GM23338 (cell line): ENCODE data around the gene LDHAL6A. TPM values are rescaled to one million over a fixed set of nuclear protein-coding genes. Genes with fewer than 3 reads are reported as not detected.

Source experiments
- ATAC-seq: fragments of 200-7000 bp; cut with Tn5 transposase; 3 replicates; pipeline ENCODE4 v1.9.1; 2020
- DNase-seq: peaks from one replicate; pipeline ENCODE4 v3.0.0-alpha.2; 2015; ENCODE audit warnings: low spot score
- H2AFZ ChIP-seq: fragments of 200-600 bp; sonication (generic); 2 replicates; pipeline ENCODE4 v1.8.0; 2016; ENCODE audit warnings: antibody characterized with exemption, mild to moderate bottlenecking, moderate library complexity
- H3F3A ChIP-seq: fragments of 200-600 bp; sonication (generic); replicated peaks from 2 replicates; pipeline ENCODE4 v1.8.0; 2017; ENCODE audit warnings: antibody characterized with exemption, mixed run types, low read depth
- H3K27ac ChIP-seq: fragments of 200-600 bp; sonication (generic); 2 replicates; pipeline ENCODE4 v1.6.1; 2016; ENCODE audit warnings: low read depth
- H3K27me3 ChIP-seq: fragments of 200-600 bp; sonication (generic); 2 replicates; pipeline ENCODE4 v1.8.0; 2016; ENCODE audit warnings: mild to moderate bottlenecking, mixed run types, moderate library complexity; ENCODE audit not compliant: insufficient read depth
- H3K36me3 ChIP-seq: fragments of 200-600 bp; sonication (generic); 2 replicates; pipeline ENCODE4 v1.8.0; 2016; ENCODE audit warnings: mild to moderate bottlenecking; ENCODE audit not compliant: insufficient read depth
- H3K4me1 ChIP-seq: fragments of 200-600 bp; sonication (generic); 2 replicates; pipeline ENCODE4 v1.8.0; 2016; ENCODE audit warnings: mild to moderate bottlenecking, moderate library complexity; ENCODE audit not compliant: insufficient read depth
- H3K4me2 ChIP-seq: fragments of 200-600 bp; sonication (generic); 2 replicates; pipeline ENCODE4 v1.7.1; 2017; ENCODE audit warnings: mixed run types
- H3K4me3 ChIP-seq: fragments of 200-600 bp; sonication (generic); 2 replicates; pipeline ENCODE4 v1.6.1; 2016; ENCODE audit warnings: mixed run types
- H3K79me2 ChIP-seq: fragments of 200-600 bp; sonication (generic); replicated peaks from 2 replicates; pipeline ENCODE4 v1.8.0; 2017; ENCODE audit warnings: mild to moderate bottlenecking; ENCODE audit not compliant: insufficient read depth
- H3K9me2 ChIP-seq: fragments of 200-600 bp; sonication (generic); 2 replicates; pipeline ENCODE4 v1.8.0; 2017; ENCODE audit not compliant: insufficient read depth
- H4K20me1 ChIP-seq: fragments of 200-600 bp; sonication (generic); replicated peaks from 2 replicates; pipeline ENCODE4 v1.8.0; 2017; ENCODE audit warnings: mild to moderate bottlenecking; ENCODE audit not compliant: insufficient read depth
- H3K27ac Mint-ChIP-seq: 2 replicates; pipeline ENCODE4 v1.8.0; 2020; ENCODE audit warnings: inconsistent platforms, mild to moderate bottlenecking, moderate library complexity, mixed read lengths
- H3K27me3 Mint-ChIP-seq: 3 replicates; pipeline ENCODE4 v1.8.0; 2022; ENCODE audit warnings: low read depth, mild to moderate bottlenecking, moderate library complexity, mixed read lengths, inconsistent platforms; ENCODE audit not compliant: insufficient read depth, poor library complexity
- H3K36me3 Mint-ChIP-seq: 3 replicates; pipeline ENCODE4 v1.8.0; 2021; ENCODE audit warnings: low read depth, mild to moderate bottlenecking, inconsistent platforms, moderate library complexity, mixed read lengths
- H3K4me1 Mint-ChIP-seq: 3 replicates; pipeline ENCODE4 v1.8.0; 2020; ENCODE audit warnings: mild to moderate bottlenecking, inconsistent platforms, mixed read lengths
- H3K4me3 Mint-ChIP-seq: 3 replicates; pipeline ENCODE4 v1.8.0; 2021; ENCODE audit warnings: moderate library complexity, mild to moderate bottlenecking, inconsistent platforms, mixed read lengths
- H3K9me3 Mint-ChIP-seq: 3 replicates; pipeline ENCODE4 v1.8.0; 2020; ENCODE audit warnings: moderate library complexity, mild to moderate bottlenecking, inconsistent platforms, mixed read lengths
- CREB1 ChIP-seq: fragments of 250-450 bp; sonication (Bioruptor Pico); IDR thresholded peaks from 2 replicates; pipeline ENCODE4 v1.5.0; 2020; ENCODE audit warnings: low read depth, mild to moderate bottlenecking, moderate library complexity
- ETS1 ChIP-seq: IDR thresholded peaks from 2 replicates; pipeline ENCODE4 v1.6.1; 2016; ENCODE audit warnings: antibody characterized with exemption
- EZH2 ChIP-seq: fragments of 200-600 bp; sonication (generic); IDR thresholded peaks from one replicate; pipeline ENCODE4 v1.8.0; 2017; ENCODE audit warnings: antibody characterized with exemption, mild to moderate bottlenecking, low read depth; ENCODE audit not compliant: unreplicated experiment
- EZH2phosphoT487 ChIP-seq: fragments of 200-600 bp; sonication (generic); IDR thresholded peaks from one replicate; pipeline ENCODE4 v1.8.1; 2018; ENCODE audit warnings: antibody characterized with exemption; ENCODE audit not compliant: unreplicated experiment
- NANOG ChIP-seq: IDR thresholded peaks from 2 replicates; pipeline ENCODE4 v1.6.1; 2016; ENCODE audit warnings: antibody characterized with exemption, borderline replicate concordance
- POLR2AphosphoS5 ChIP-seq: IDR thresholded peaks from 2 replicates; pipeline ENCODE4 v1.6.1; 2016; ENCODE audit warnings: antibody characterized with exemption, low read depth
- ZNF114 ChIP-seq: fragments of 250-450 bp; sonication (Bioruptor Pico); IDR thresholded peaks from 2 replicates; pipeline ENCODE4 v1.5.0; 2020; ENCODE audit warnings: mild to moderate bottlenecking, moderate library complexity
- ZNF331 ChIP-seq: fragments of 250-450 bp; sonication (Bioruptor Pico); IDR thresholded peaks from 2 replicates; pipeline ENCODE4 v1.5.0; 2020; ENCODE audit warnings: low read depth, mild to moderate bottlenecking, moderate library complexity
- polyA plus RNA-seq: library from polyadenylated mRNA; unstranded; fragments of >200 nt; fragmentation: Nextera tagmentation; extraction: Ambion mirVana; gene quantifications from 2 replicates; pipeline ENCODE4 v1.2.1, GENCODE V29; 2016
- total RNA-seq: library from RNA; depleted of rRNA; stranded (reverse); fragments of >200 nt; shearing (Covaris generic); gene quantifications from 2 replicates; pipeline ENCODE4 v1.2.3, GENCODE V29; 2014
- TF ChIP-seq, protein P1 (sequence below), 2 experiments: fragments of 200-600 bp in 1 of 2; sonication (generic) in 1 of 2; conservative IDR thresholded peaks; 2 replicates each; pipeline versions ENCODE4 v1.5.1 to v1.6.1; 2016 to 2017; ENCODE audit warnings: antibody characterized with exemption in 2 of 2, low read depth in 2 of 2, mild to moderate bottlenecking in 2 of 2, moderate library complexity in 1 of 2
- TF ChIP-seq, protein P2 (sequence below): IDR thresholded peaks from one replicate; pipeline ENCODE4 v1.6.1; 2018; ENCODE audit warnings: antibody characterized with exemption; ENCODE audit not compliant: unreplicated experiment

The LDHAL6A gene
- total and polyA plus RNA-seq, 2 experiments from 2014 or later: 0.10 to 0.59 TPM

DNA sequence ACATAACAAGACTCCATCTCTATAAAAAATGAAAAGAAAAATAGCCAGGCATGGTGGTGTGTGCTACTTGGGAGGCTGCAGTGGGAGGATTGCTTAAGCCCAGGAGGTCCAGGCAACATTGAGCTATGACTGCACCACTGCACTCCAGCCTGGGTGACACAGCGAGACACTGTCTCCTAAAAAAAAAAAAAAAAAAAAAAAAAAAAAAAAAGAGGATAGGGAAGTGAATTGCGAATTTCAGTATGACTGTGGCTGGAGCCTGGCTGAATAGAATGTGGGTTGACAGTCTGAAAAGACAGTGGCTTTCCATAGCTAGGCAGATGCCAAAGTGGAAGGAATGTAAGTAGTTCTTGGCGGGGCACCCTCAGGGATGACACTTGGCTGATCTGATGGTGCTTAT, 6.4 kb upstream of the LDHAL6A start (continued):
- TF ChIP-seq, protein P1, sequence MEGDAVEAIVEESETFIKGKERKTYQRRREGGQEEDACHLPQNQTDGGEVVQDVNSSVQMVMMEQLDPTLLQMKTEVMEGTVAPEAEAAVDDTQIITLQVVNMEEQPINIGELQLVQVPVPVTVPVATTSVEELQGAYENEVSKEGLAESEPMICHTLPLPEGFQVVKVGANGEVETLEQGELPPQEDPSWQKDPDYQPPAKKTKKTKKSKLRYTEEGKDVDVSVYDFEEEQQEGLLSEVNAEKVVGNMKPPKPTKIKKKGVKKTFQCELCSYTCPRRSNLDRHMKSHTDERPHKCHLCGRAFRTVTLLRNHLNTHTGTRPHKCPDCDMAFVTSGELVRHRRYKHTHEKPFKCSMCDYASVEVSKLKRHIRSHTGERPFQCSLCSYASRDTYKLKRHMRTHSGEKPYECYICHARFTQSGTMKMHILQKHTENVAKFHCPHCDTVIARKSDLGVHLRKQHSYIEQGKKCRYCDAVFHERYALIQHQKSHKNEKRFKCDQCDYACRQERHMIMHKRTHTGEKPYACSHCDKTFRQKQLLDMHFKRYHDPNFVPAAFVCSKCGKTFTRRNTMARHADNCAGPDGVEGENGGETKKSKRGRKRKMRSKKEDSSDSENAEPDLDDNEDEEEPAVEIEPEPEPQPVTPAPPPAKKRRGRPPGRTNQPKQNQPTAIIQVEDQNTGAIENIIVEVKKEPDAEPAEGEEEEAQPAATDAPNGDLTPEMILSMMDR (conservative IDR thresholded peaks at IDR 0.05; ENCODE audit: low read depth in 2 of 2): no peak
- TF ChIP-seq POLR2AphosphoS5: no peak
- TF ChIP-seq, protein P2, sequence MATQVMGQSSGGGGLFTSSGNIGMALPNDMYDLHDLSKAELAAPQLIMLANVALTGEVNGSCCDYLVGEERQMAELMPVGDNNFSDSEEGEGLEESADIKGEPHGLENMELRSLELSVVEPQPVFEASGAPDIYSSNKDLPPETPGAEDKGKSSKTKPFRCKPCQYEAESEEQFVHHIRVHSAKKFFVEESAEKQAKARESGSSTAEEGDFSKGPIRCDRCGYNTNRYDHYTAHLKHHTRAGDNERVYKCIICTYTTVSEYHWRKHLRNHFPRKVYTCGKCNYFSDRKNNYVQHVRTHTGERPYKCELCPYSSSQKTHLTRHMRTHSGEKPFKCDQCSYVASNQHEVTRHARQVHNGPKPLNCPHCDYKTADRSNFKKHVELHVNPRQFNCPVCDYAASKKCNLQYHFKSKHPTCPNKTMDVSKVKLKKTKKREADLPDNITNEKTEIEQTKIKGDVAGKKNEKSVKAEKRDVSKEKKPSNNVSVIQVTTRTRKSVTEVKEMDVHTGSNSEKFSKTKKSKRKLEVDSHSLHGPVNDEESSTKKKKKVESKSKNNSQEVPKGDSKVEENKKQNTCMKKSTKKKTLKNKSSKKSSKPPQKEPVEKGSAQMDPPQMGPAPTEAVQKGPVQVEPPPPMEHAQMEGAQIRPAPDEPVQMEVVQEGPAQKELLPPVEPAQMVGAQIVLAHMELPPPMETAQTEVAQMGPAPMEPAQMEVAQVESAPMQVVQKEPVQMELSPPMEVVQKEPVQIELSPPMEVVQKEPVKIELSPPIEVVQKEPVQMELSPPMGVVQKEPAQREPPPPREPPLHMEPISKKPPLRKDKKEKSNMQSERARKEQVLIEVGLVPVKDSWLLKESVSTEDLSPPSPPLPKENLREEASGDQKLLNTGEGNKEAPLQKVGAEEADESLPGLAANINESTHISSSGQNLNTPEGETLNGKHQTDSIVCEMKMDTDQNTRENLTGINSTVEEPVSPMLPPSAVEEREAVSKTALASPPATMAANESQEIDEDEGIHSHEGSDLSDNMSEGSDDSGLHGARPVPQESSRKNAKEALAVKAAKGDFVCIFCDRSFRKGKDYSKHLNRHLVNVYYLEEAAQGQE: no peak
- no peak for TF ChIP-seq ZNF114 (CRISPR knock-in tag)
- no peak for TF ChIP-seq EZH2
- TF ChIP-seq NANOG: no peak

GRCh38 chr11:18452927-18453326, 2.7 kb upstream of the LDHAL6A start:
- H3K9me2 ChIP-seq: no peaks in the 10 kb centered on the region
- no peaks in the 10 kb centered on the region for H3K4me1 ChIP-seq
- ATAC-seq: no peak
- Mint-ChIP-seq H3K27ac (no peak overlapping the region), H3K4me3 (no peak overlapping the region), H3K9me3 (no peaks in the 10 kb centered on the region), H3K27me3 (peaks cover 7% of the 10 kb centered on the region), H3K4me1 (no peaks in the 10 kb centered on the region; the same call in 2 of the 3 replicates), H3K36me3 (no peaks in the 10 kb centered on the region)
- no peak overlapping the region for H2AFZ ChIP-seq
- H4K20me1 ChIP-seq: no peaks in the 10 kb centered on the region
- H3F3A ChIP-seq: no peaks in the 10 kb centered on the region
- peaks cover 6% of the 10 kb centered on the region; the same call in 1 of the 2 replicates for H3K27me3 ChIP-seq
- DNase-seq: no peak
- no peak overlapping the region for H3K4me3 ChIP-seq
- no peak for TF ChIP-seq POLR2AphosphoS5
- no peak for TF ChIP-seq ETS1
- no peak for TF ChIP-seq EZH2phosphoT487
- no peak for TF ChIP-seq ZNF331 (CRISPR knock-in tag)
- no peak for TF ChIP-seq CREB1 (CRISPR knock-in tag)
- no peak for TF ChIP-seq EZH2
- H3K79me2 ChIP-seq: no peaks in the 10 kb centered on the region
- no peak overlapping the region for H3K4me2 ChIP-seq
- no peaks in the 10 kb centered on the region for H3K36me3 ChIP-seq
- no peak overlapping the region for H3K27ac ChIP-seq
